ENCODE results near the gene B9D1.

B9D1 gene

DNA sequence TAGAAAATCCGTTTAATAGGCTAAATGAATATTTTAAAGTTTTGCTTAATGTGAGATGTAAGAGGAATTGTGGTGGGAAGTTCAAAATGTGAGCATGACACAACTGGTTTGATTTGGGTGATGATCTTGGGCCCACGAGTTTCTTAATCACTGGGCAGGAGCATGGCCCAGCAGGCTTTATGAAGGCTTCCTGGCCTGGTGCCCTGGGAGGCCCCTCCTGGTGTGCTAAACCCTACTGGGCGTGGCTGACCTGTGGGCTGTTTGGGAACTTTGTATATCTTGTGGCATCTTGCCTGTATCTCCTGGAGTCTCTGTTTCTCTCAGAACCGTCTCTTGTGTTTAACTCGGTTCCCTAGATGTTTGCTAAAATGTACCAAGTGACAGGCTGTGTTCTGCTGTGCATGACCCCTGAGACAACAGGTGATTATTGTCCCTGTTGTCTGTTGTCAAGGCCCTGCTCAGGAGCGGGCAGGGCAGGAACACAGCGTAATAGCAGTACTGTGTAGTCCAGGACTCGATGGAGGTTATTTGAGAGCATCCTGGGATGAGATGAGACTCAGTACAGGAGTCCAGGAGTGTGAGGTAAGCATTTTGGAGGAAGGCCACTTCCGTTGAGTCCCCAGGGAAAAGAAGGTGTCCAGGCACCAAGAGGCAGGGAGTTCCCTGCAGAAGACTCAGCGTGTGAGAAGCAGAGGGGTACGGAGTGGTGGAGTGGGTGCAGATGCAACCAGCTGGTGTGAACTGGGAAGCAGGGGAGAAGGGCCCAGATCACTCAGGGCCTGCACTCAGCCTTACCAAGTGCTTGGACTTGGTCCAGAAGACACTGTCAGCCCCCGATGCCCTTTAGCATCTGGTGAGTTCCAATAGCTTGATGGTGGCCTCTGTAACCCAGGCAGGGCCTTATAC lies 48.5 kb downstream of the B9D1 start:
- TF ChIP-seq, protein P1, sequence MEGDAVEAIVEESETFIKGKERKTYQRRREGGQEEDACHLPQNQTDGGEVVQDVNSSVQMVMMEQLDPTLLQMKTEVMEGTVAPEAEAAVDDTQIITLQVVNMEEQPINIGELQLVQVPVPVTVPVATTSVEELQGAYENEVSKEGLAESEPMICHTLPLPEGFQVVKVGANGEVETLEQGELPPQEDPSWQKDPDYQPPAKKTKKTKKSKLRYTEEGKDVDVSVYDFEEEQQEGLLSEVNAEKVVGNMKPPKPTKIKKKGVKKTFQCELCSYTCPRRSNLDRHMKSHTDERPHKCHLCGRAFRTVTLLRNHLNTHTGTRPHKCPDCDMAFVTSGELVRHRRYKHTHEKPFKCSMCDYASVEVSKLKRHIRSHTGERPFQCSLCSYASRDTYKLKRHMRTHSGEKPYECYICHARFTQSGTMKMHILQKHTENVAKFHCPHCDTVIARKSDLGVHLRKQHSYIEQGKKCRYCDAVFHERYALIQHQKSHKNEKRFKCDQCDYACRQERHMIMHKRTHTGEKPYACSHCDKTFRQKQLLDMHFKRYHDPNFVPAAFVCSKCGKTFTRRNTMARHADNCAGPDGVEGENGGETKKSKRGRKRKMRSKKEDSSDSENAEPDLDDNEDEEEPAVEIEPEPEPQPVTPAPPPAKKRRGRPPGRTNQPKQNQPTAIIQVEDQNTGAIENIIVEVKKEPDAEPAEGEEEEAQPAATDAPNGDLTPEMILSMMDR (IDR thresholded peaks at IDR 0.05; ENCODE audit: insufficient read depth, low read length, missing control alignments): no peak

DNA sequence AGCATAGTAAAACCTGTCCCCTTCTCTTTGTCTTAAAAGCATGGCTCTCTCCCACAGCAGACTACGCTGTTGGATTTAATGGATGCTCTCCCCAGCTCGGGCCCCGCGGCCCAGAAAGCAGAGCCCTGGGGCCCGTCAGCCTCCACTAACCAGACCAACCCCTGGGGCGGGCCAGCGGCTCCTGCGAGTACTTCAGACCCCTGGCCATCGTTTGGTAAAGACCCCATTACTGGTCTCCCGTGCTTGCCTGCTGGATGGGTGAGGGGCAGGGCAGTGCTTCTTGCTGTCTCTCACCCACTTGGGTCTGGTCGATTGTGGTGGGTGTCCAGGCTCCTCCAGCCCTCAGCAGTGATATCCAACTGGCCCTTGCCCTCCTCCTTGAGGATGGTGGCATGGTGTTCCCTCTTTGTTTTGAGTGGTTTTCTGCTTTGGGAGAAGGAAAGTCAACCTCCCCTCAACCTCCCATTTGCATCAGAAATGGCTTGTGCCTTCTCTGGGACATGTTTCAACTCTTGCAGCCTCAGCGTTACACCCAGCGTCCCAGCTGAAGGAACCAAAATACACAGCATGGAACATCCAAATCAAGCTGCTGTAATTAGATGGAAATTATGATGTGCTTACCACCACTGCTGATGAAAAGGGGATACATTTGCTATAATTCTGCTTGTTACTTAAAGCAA lies 49.3 kb downstream of the B9D1 start:
- CTCF ChIA-PET: interaction anchor here (1.0 to 1.1 kb wide), 2 partner anchors 37 to 66 kb away, joined by 3 read pairs; no protein-coding TSS in a partner anchor
- DNase-seq (ENCODE audit: low read depth, low spot score): no peak
- TF ChIP-seq, protein P1 (IDR thresholded peaks at IDR 0.05; ENCODE audit: insufficient read depth, low read length, missing control alignments): no peak
- POLR2A ChIA-PET: no interaction called here
- H3K4me3 ChIP-seq (ENCODE audit: low read depth, low read length): no peak overlapping the region

More for the DNA sequence above, 48.5 kb downstream of the B9D1 start:
- DNase-seq (ENCODE audit: low read depth, low spot score): no peak
- CTCF ChIA-PET: no interaction called here
- H3K4me3 ChIP-seq (ENCODE audit: low read depth, low read length): no peak overlapping the region
- POLR2A ChIA-PET: no interaction called here

DNA sequence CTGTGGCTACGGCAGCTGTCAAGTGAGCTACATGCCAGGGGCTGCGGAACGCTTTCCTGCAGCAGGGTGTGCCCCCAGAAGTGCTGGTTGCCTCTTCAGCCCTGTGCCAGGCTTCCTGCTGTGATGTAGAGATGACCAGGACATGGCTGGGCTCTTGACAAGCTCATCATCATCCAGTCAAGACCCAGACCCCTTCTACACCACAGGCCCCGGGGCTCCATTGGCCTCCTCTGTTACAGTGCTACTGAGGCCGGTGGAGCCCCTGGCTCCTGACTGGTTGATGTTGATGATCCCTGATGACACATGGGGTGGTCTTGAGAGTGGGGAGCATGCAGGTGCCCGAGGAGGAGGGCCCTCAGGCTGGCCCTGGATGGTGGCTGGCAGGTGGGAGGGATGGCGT lies 50.1 kb downstream of the B9D1 start:
- ChIA-PET CTCF (interaction anchor here (1.0 to 1.5 kb wide), 3 partner anchors 10 to 65 kb away, joined by 3 to 5 read pairs (median 3); no protein-coding TSS in a partner anchor), POLR2A (no interaction called here)
- H3K4me3 ChIP-seq (ENCODE audit: low read depth, low read length): no peak overlapping the region
- TF ChIP-seq, protein P1 (IDR thresholded peaks at IDR 0.05; ENCODE audit: insufficient read depth, low read length, missing control alignments): no peak
- no peak for DNase-seq (ENCODE audit: low read depth, low spot score)

DNA sequence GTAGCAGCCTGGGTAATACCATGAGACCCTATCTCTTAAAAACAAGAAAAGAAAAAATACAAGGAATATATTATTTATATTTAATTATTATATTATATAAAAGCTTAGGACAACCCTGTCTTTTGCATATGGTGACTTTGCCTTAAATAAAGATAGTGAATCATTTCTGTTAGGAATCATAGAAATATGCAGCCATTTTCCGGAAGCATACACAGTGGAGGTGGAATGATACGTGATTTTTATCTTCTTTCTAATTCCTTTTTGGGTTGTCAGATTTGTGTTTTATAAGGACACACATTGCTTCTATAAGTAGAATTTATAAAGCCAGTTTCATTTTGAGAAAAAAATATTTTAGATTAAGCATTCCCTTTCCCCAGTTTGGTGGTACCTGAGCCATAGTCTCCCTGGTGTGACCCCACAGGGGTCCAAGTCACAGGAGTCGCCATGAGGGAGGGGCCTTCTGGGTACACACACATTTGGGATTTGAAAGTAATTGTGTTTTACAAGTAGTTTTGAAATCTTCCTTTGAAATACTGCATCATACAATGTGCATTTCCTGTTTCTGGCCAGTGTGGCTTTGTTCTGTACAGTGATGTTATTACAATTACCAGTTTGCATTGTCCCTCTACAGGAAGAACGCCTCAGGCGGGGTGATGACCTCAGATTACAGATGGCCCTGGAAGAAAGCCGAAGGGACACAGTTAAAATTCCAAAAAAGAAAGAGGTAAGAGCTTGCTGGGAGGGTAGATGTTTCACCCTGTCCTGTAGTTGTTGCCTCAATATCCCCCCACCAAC lies 50.9 kb downstream of the B9D1 start:
- no peak overlapping the region for H3K4me3 ChIP-seq (ENCODE audit: low read depth, low read length)
- ChIA-PET CTCF (interaction anchor here (1.1 to 1.5 kb wide), 2 partner anchors 9 to 64 kb away, joined by 3 to 5 read pairs; no protein-coding TSS in a partner anchor), POLR2A (no interaction called here)
- TF ChIP-seq, protein P1 (IDR thresholded peaks at IDR 0.05; ENCODE audit: insufficient read depth, low read length, missing control alignments): no peak
- no peak for DNase-seq (ENCODE audit: low read depth, low spot score)

DNA sequence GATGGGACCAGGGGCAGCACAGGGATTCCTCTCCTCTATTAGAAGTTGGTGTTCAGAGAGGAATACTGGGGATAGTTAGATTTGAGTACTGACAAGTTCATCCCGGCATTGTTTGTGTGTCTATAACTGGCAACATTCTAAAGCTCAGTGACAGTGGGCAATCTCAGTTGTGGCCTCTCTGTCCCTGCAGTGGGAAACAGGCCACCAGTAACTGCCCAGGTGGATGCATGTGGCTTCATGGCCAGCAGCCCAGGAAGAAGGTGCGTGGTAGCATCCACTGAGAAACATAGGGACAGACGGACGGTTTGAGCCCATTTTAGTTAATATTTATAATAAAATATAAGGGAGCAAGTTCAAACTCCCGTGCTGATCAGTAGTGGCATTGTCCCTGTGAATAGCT lies 51.5 kb downstream of the B9D1 start:
- CTCF ChIA-PET: interaction anchor here (1.5 kb wide), 1 partner anchor 8 kb away, joined by 5 read pairs; no protein-coding TSS in a partner anchor
- TF ChIP-seq, protein P1 (IDR thresholded peaks at IDR 0.05; ENCODE audit: insufficient read depth, low read length, missing control alignments): no peak
- POLR2A ChIA-PET: no interaction called here
- no peak for DNase-seq (ENCODE audit: low read depth, low spot score)
- no peak overlapping the region for H3K4me3 ChIP-seq (ENCODE audit: low read depth, low read length)
